OCI-LY1 (cell line): ENCODE results near the gene CRADD.
"Not testable (repeated sequence)": the region's sequence is repeated elsewhere in the genome, so short reads cannot be mapped to it uniquely, and the experiment has no call there.

Source experiments
- H2AFZ ChIP-seq: fragments of 200-600 bp; sonication (generic), shearing (Covaris generic); 2 replicates; pipeline ENCODE4 v1.6.0; 2014; ENCODE audit warnings: antibody characterized with exemption, mild to moderate bottlenecking, low read length
- H3F3A ChIP-seq: fragments of 200-600 bp; sonication (generic), shearing (Covaris generic); 2 replicates; pipeline ENCODE4 v1.6.0; 2014; ENCODE audit warnings: mild to moderate bottlenecking, antibody characterized with exemption, low read length, moderate library complexity; ENCODE audit not compliant: insufficient read depth
- H3K27ac ChIP-seq: fragments of 200-600 bp; sonication (generic); 2 replicates; pipeline ENCODE4 v1.5.1; 2014; ENCODE audit warnings: low read length, mixed run types, mild to moderate bottlenecking, low read depth; ENCODE audit not compliant: poor library complexity, severe bottlenecking
- H3K27me3 ChIP-seq: fragments of 200-600 bp; sonication (generic); 2 replicates; pipeline ENCODE4 v1.6.0; 2014; ENCODE audit warnings: antibody characterized with exemption, mild to moderate bottlenecking, low read length, moderate library complexity; ENCODE audit not compliant: insufficient read depth
- H3K36me3 ChIP-seq: fragments of 200-600 bp; sonication (generic); 2 replicates; pipeline ENCODE4 v1.6.1; 2014; ENCODE audit warnings: mild to moderate bottlenecking, antibody characterized with exemption, low read length, moderate library complexity, mixed read lengths; ENCODE audit not compliant: insufficient read depth
- H3K4me1 ChIP-seq: fragments of 200-600 bp; sonication (generic); 2 replicates; pipeline ENCODE4 v1.5.1; 2014; ENCODE audit warnings: mild to moderate bottlenecking, low read length, moderate library complexity; ENCODE audit not compliant: insufficient read depth, severe bottlenecking
- H3K4me2 ChIP-seq: fragments of 200-600 bp; sonication (generic), shearing (Covaris generic); 2 replicates; pipeline ENCODE4 v1.6.1; 2014; ENCODE audit warnings: low read length
- H3K4me3 ChIP-seq: fragments of 200-600 bp; sonication (generic); 2 replicates; pipeline ENCODE4 v1.5.1; 2014; ENCODE audit warnings: low read length, low read depth, mild to moderate bottlenecking, mixed read lengths; ENCODE audit not compliant: poor library complexity, severe bottlenecking
- H3K79me2 ChIP-seq: fragments of 200-600 bp; shearing (Covaris generic); 2 replicates; pipeline ENCODE4 v1.6.1; 2016; ENCODE audit warnings: mixed run types, low read length, mixed read lengths; ENCODE audit not compliant: insufficient read depth
- H3K9ac ChIP-seq: fragments of 200-600 bp; sonication (generic), shearing (Covaris generic); 2 replicates; pipeline ENCODE4 v1.6.1; 2014; ENCODE audit warnings: mild to moderate bottlenecking, low read length, mixed read lengths
- H3K9me2 ChIP-seq: fragments of 200-600 bp; sonication (generic), shearing (Covaris generic); 2 replicates; pipeline ENCODE4 v1.6.1; 2014; ENCODE audit warnings: low read depth, mild to moderate bottlenecking, low read length, mixed read lengths
- H3K9me3 ChIP-seq: fragments of 200-600 bp; shearing (Covaris generic); 2 replicates; pipeline ENCODE4 v1.6.1; 2014; ENCODE audit warnings: low read length, mixed read lengths
- H4K20me1 ChIP-seq: fragments of 200-600 bp; sonication (generic), shearing (Covaris generic); 2 replicates; pipeline ENCODE4 v1.6.0; 2016; ENCODE audit warnings: mild to moderate bottlenecking, low read length; ENCODE audit not compliant: insufficient read depth
- EZH2 ChIP-seq: fragments of 200-600 bp; sonication (generic), shearing (Covaris generic); IDR thresholded peaks from 2 replicates; pipeline ENCODE4 v1.8.0; 2017; ENCODE audit warnings: borderline replicate concordance, mixed run types, mild to moderate bottlenecking, antibody characterized with exemption, low read length, moderate library complexity, mixed read lengths
- TF ChIP-seq, protein P1 (sequence below): fragments of 200-600 bp; sonication (generic), shearing (Covaris generic); IDR thresholded peaks from 2 replicates; pipeline ENCODE4 v1.5.1; 2017; ENCODE audit warnings: mild to moderate bottlenecking, antibody characterized with exemption, low read length, moderate library complexity, mixed read lengths

The CRADD gene

GRCh38 chr12:93778766-93779165 lies 101.6 kb downstream of the CRADD start:
- Histone ChIP-seq H3K4me1 (peaks cover 12% of the 10 kb centered on the region), H3K4me3 (no peak overlapping the region), H3K27me3 (no peaks in the 10 kb centered on the region), H3K27ac (no peak overlapping the region), H3K36me3 (no peaks in the 10 kb centered on the region), H3K9ac (no peak overlapping the region), H3K9me3 (no peaks in the 10 kb centered on the region), H4K20me1 (no peaks in the 10 kb centered on the region), H3K4me2 (no peak overlapping the region), H3K9me2 (no peaks in the 10 kb centered on the region), H3F3A (no peaks in the 10 kb centered on the region), H3K79me2 (no peaks in the 10 kb centered on the region), H2AFZ (no peak overlapping the region)
- TF ChIP-seq, protein P1, sequence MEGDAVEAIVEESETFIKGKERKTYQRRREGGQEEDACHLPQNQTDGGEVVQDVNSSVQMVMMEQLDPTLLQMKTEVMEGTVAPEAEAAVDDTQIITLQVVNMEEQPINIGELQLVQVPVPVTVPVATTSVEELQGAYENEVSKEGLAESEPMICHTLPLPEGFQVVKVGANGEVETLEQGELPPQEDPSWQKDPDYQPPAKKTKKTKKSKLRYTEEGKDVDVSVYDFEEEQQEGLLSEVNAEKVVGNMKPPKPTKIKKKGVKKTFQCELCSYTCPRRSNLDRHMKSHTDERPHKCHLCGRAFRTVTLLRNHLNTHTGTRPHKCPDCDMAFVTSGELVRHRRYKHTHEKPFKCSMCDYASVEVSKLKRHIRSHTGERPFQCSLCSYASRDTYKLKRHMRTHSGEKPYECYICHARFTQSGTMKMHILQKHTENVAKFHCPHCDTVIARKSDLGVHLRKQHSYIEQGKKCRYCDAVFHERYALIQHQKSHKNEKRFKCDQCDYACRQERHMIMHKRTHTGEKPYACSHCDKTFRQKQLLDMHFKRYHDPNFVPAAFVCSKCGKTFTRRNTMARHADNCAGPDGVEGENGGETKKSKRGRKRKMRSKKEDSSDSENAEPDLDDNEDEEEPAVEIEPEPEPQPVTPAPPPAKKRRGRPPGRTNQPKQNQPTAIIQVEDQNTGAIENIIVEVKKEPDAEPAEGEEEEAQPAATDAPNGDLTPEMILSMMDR, result no peak
- no peak for TF ChIP-seq EZH2

DNA sequence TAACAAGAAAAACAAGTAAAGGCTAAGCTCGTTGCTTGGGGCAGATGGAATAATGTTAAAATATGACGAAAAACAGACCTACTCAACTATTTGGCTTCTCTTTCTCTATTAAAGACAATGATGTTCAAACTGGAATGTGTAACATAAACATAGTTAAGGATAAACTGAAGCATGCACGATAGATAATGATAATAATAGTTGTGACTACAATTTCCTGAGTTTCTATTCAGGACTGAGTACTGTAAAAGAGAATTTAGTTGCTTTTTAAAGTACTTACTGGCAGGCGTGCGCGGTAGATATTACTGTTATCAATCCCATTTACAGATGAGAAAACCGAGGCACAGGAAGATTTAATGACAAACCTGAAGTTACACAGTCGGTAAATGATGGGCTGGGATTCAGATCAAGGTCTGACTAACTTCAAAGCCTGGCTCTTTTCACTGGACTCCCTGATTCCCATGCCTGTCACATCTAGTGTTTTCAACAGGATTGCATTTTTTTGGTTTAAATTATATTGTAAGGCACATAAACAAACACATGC lies 103.0 kb downstream of the CRADD start:
- no peak overlapping the region for H3K9ac ChIP-seq
- TF ChIP-seq, protein P1, result no peak
- no peak for TF ChIP-seq EZH2
- H3K27me3 ChIP-seq, result no peaks in the 10 kb centered on the region
- no peak overlapping the region for H3K4me3 ChIP-seq
- H3K9me3 ChIP-seq, result no peaks in the 10 kb centered on the region
- H3K4me2 ChIP-seq, result no peak overlapping the region
- H3K79me2 ChIP-seq, result no peaks in the 10 kb centered on the region
- no peaks in the 10 kb centered on the region for H4K20me1 ChIP-seq
- no peaks in the 10 kb centered on the region for H3F3A ChIP-seq
- no peaks in the 10 kb centered on the region for H3K36me3 ChIP-seq
- no peak overlapping the region for H2AFZ ChIP-seq
- H3K9me2 ChIP-seq, result no peaks in the 10 kb centered on the region
- no peak overlapping the region for H3K27ac ChIP-seq
- H3K4me1 ChIP-seq, result peaks cover 26% of the 10 kb centered on the region

DNA sequence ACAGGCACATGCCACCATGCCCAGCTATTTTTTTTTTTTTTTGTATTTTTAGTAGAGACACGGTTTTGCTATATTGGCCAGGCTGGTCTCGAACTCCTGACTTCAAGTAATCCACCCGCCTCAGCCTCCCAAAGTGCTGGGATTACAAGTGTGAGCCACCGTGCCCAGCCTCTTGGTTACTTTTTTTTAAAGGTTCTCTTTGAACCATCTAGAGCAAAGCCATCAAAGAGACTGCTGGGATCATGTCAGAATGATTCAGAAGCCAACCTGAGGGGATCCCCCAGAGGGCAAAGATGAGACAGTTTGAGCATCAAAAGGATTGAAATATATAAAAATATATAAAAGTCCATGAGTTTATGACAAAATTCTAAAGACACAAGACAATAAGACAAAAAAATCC lies 103.7 kb downstream of the CRADD start:
- H3K27me3 ChIP-seq, H3F3A ChIP-seq, H3K4me3 ChIP-seq, H2AFZ ChIP-seq, H3K36me3 ChIP-seq, H3K9me2 ChIP-seq, H4K20me1 ChIP-seq, H3K9me3 ChIP-seq, H3K4me2 ChIP-seq, H3K9ac ChIP-seq, H3K27ac ChIP-seq, H3K79me2 ChIP-seq: not testable (repeated sequence)
- H3K4me1 ChIP-seq, result peaks cover 30% of the 10 kb centered on the region

DNA sequence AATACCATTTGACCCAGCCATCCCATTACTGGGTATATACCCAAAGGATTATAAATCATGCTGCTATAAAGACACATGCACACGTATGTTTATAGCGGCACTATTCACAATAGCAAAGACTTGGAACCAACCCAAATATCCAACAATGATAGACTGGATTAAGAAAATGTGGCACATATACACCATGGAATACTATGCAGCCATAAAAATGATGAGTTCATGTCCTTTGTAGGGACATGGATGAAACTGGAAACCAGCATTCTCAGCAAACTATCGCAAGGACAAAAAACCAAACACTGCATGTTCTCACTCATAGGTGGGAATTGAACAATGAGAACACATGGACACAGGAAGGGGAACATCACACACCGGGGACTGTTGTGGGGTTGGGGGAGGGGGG lies 104.8 kb downstream of the CRADD start:
- H3K36me3 ChIP-seq, H3K27me3 ChIP-seq, H2AFZ ChIP-seq, H3K4me3 ChIP-seq, H3K4me2 ChIP-seq, H3K9me2 ChIP-seq, H4K20me1 ChIP-seq, H3F3A ChIP-seq, H3K27ac ChIP-seq, H3K9ac ChIP-seq, H3K79me2 ChIP-seq, H3K9me3 ChIP-seq: not testable (repeated sequence)
- H3K4me1 ChIP-seq, result peaks cover 30% of the 10 kb centered on the region
